ENCODE results near the gene BAAT.
"Not testable (repeated sequence)": the region's sequence is repeated elsewhere in the genome, so short reads cannot be mapped to it uniquely, and the experiment has no call there.

BAAT gene

GRCh38 chr9:101384873-101385536, at the start of gene BAAT:
Gene BAAT, minus strand, starts transcription at chr9:101385006. Its CDS starts 13,602 bp downstream, at chr9:101371404.
- DNase-seq (ENCODE audit: low read depth in 2 of 2), result not testable (repeated sequence)

DNA sequence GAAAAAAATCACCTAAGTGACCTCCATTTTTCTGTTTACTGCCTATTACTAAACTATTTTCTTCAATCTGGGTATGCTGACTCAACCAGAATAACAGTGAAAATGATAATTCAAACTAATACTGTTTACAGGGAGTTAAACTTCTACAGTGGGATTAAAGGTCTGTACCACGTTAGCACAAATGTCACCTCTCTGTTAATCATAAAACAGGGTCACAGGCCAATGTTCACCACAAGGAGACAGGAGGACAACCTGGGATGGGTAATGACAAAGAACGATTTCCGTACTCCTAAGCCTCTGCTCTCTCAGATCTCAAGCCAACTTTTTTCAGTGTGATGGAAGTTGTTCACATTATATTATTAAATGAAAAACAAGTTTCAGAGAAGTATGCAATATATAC, 48.4 kb upstream of the BAAT start:
- DNase-seq (ENCODE audit: low read depth in 2 of 2), result no peak

GRCh38 chr9:101432740-101433139, 47.9 kb upstream of the BAAT start:
- DNase-seq (ENCODE audit: low read depth in 2 of 2), result no peak

DNA sequence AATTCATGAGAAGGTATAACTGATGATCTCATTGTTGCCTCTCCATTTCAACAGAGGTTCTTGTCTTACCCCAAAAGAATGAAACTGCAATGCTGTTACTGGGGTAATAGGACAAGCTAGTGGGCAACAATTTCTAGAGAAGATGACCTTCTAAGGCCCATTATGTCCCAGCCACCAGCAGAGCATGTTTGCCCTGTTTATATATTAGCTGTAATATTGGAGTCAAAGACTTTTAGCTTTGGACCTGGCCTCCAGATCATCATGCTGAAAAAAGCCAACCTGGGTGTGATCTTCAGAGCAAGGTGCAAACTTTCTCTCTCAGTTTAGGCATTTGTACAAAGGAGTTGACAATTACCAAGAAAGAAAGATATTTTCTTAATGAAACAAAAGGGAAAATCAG, 47.4 kb upstream of the BAAT start:
- DNase-seq (ENCODE audit: low read depth in 2 of 2), result no peak

GRCh38 chr9:101429736-101430135, 44.9 kb upstream of the BAAT start:
- no peak for DNase-seq (ENCODE audit: low read depth in 2 of 2)

- DNase-seq (ENCODE audit: low read depth in 2 of 2), result no peak
Measured at GRCh38 chr9:101428909-101429308, 44.1 kb upstream of the BAAT start.

GRCh38 chr9:101427957-101428655, 43.3 kb upstream of the BAAT start:
- DNase-seq (ENCODE audit: low read depth in 2 of 2), result no peak

GRCh38 chr9:101427358-101427757, 42.6 kb upstream of the BAAT start:
- DNase-seq (ENCODE audit: low read depth in 2 of 2), result no peak

GRCh38 chr9:101421653-101422065, 36.9 kb upstream of the BAAT start:
- no peak for DNase-seq (ENCODE audit: low read depth in 2 of 2)

- no peak for DNase-seq (ENCODE audit: low read depth in 2 of 2)
Measured at GRCh38 chr9:101419863-101420262, 35.1 kb upstream of the BAAT start.

- no peak for DNase-seq (ENCODE audit: low read depth in 2 of 2)
Measured at GRCh38 chr9:101418518-101419430, 34.0 kb upstream of the BAAT start.

GRCh38 chr9:101417977-101418376, 33.2 kb upstream of the BAAT start:
- no peak for DNase-seq (ENCODE audit: low read depth in 2 of 2)

DNA sequence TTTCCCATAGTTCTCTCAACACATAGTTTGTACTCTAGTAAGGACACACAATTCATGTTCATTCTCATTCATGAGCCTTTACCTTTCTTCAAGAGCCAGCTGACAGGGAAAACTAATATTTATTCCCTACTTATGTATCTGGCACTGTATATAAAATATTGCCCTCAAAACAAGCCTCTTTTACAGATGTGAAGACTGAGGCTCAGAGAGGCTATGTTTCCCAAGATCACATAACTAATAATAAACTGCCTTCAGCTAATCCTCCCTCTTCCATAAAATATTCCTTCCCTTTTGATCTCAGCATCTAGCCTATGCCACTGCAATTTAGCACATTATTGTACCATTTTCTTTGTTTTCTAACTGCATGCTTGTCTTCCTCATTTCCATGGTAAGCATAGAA, 32.6 kb upstream of the BAAT start:
- no peak for DNase-seq (ENCODE audit: low read depth in 2 of 2)

DNA sequence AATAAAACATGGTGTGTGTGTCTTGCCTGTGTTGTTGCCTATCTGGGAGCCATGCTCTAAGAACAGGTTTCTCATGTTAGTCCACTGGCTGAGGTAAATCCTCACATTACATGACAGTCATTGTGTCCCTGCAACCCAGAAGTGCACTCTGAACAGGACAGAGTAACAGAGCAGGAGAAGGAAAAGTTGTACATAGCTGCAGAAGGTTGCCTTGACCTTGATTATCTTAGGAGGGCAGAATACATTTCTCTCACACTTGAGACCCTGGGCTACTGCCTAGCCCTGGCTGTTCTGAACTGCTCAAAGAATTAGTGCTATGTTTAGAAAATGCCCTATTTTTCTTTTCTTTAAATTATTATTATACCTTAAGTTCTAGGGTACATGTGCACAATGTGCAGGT, 30.8 kb upstream of the BAAT start:
- DNase-seq (ENCODE audit: low read depth in 2 of 2), result no peak

- DNase-seq (ENCODE audit: low read depth in 2 of 2), result no peak
Measured at GRCh38 chr9:101414839-101415238, 30.0 kb upstream of the BAAT start.

DNA sequence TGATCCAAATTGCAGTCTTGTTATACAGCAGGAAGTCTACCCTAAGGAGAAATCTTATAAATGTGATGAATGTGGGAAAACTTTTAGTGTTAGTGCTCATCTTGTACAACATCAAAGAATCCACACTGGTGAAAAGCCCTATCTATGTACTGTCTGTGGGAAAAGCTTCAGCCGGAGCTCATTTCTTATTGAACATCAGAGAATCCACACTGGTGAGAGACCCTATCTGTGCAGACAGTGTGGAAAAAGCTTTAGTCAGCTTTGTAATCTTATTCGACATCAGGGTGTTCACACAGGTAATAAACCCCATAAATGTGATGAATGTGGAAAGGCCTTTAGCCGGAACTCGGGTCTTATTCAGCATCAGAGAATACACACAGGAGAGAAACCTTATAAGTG, 24.3 kb upstream of the BAAT start:
- DNase-seq (ENCODE audit: low read depth in 2 of 2), result no peak

GRCh38 chr9:101408374-101409078, 23.7 kb upstream of the BAAT start:
- no peak for DNase-seq (ENCODE audit: low read depth in 2 of 2)

- DNase-seq (ENCODE audit: low read depth in 2 of 2), result no peak
Measured at GRCh38 chr9:101403516-101404285, 18.9 kb upstream of the BAAT start.

- no peak for DNase-seq (ENCODE audit: low read depth in 2 of 2)
Measured at GRCh38 chr9:101400120-101400519, 15.3 kb upstream of the BAAT start.

- DNase-seq (ENCODE audit: low read depth in 2 of 2), result no peak
Measured at GRCh38 chr9:101399643-101399970, 14.8 kb upstream of the BAAT start.

DNA sequence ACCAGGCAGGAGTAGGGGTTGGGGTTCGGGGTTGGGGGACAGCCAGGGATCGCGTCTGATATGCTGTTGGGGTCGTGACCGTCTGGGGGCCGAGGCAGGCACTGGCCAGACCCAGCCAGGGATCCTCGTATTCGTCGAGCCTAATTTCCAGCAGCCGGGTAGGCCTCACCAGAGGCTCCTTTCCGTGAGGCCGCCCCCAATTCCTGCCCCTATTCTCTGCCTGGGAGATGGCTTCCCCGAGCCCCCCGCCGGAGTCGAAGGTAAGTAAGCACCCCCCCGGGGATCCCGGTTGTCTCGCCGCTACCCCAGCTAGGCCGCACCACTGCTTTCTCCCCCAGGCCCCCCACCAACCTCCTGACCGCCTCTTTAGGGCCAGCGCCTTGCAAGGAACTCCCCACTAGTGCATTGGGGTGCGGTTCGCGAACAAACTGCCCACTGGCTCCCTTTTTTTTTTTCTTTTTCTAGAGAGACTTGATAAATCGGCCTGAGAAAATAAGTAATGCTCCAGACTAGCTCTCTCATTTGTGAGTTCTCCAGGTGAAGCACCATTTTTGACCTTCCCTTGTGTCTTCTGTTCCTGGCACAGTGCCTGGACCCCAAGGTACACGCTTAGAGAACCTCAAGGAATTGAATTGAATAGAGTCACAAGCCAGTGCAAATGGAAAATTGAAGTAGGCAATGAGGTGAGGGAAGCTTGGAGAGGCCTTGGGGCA, 14.3 kb upstream of the BAAT start:
- no peak for DNase-seq (ENCODE audit: low read depth in 2 of 2)
